SK-N-SH (cell line): ENCODE measurements around the gene ROBO4. TPM values are rescaled to one million over a fixed set of nuclear protein-coding genes. Genes with fewer than 3 reads are reported as not detected.

ENCODE experiments used
- CTCF ChIA-PET: fragments of 300-600, 350-600 bp; formaldehyde crosslinking; extraction: SDS; loops from one replicate; lab custom pipeline; 2021; lab: Yijun Ruan, JAX
- POLR2A ChIA-PET: fragments of 350-600 bp; sonication (Branson Sonifier 250); formaldehyde crosslinking; extraction: SDS; loops from one replicate; lab custom pipeline; 2020; ENCODE audit warnings: antibody characterized with exemption, inconsistent platforms; lab: Yijun Ruan, JAX
- DNase-seq: peaks from one replicate; pipeline ENCODE4 v3.0.0; 2012
- H2AFZ ChIP-seq: fragments of 200-600 bp; sonication (generic); 2 replicates; pipeline ENCODE4 v1.8.1; 2016; ENCODE audit warnings: antibody characterized with exemption, mild to moderate bottlenecking, low read depth
- H3F3A ChIP-seq: fragments of 200-600 bp; sonication (generic); replicated peaks from 2 replicates; pipeline ENCODE3; 2016; ENCODE audit warnings: antibody characterized with exemption, mild to moderate bottlenecking; ENCODE audit not compliant: insufficient read depth
- H3K27ac ChIP-seq, 2 experiments: fragments of 200-500 bp in 1 of 2; fragments of 200-600 bp in 1 of 2; sonication (Bioruptor generic) in 1 of 2; sonication (generic), shearing (Covaris generic) in 1 of 2; 2 replicates each; pipeline versions ENCODE4 v1.5.1 to v1.6.1; 2014 to 2016; ENCODE audit warnings: low read depth in 2 of 2, inconsistent platforms in 1 of 2, low read length in 1 of 2, mild to moderate bottlenecking in 1 of 2, mixed read lengths in 1 of 2
- H3K27me3 ChIP-seq: fragments of 200-600 bp; sonication (generic), shearing (Covaris generic); 2 replicates; pipeline ENCODE4 v1.6.1; 2016; ENCODE audit warnings: mixed run types; ENCODE audit not compliant: insufficient read depth
- H3K36me3 ChIP-seq, 2 experiments: fragments of 200-500 bp in 1 of 2; fragments of 200-600 bp in 1 of 2; sonication (Bioruptor generic) in 1 of 2; sonication (generic) in 1 of 2; replicated peaks in 1 of 2; 2 replicates each; pipeline versions ENCODE3 to v1.5.1; 2014 to 2016; ENCODE audit warnings: low read length in 1 of 2, mild to moderate bottlenecking in 1 of 2; ENCODE audit not compliant: insufficient read depth in 2 of 2, control insufficient read depth in 1 of 2
- H3K4me1 ChIP-seq, 2 experiments: fragments of 200-500 bp in 1 of 2; fragments of 200-600 bp in 1 of 2; sonication (Bioruptor generic) in 1 of 2; sonication (generic), shearing (Covaris generic) in 1 of 2; 2 replicates each; pipeline versions ENCODE4 v1.5.1 to v1.6.1; 2014 to 2016; ENCODE audit warnings: low read depth in 1 of 2, low read length in 1 of 2, mixed run types in 1 of 2; ENCODE audit not compliant: insufficient read depth in 2 of 2, control insufficient read depth in 1 of 2
- H3K4me2 ChIP-seq: fragments of 200-600 bp; sonication (generic), shearing (Covaris generic); 2 replicates; pipeline ENCODE4 v1.6.1; 2017; ENCODE audit warnings: mixed run types
- H3K4me3 ChIP-seq, 2 experiments: fragments of 200-500 bp in 1 of 2; fragments of 200-600 bp in 1 of 2; sonication (Bioruptor generic) in 1 of 2; sonication (generic), shearing (Covaris generic) in 1 of 2; 2 replicates each; pipeline versions ENCODE4 v1.5.1 to v1.8.1; 2014 to 2016; ENCODE audit warnings: low read depth in 2 of 2, inconsistent platforms in 1 of 2, low read length in 1 of 2, mild to moderate bottlenecking in 1 of 2, mixed read lengths in 1 of 2, moderate library complexity in 1 of 2
- H3K79me2 ChIP-seq: fragments of 200-600 bp; sonication (generic); 2 replicates; pipeline ENCODE4 v1.8.1; 2017; ENCODE audit warnings: mild to moderate bottlenecking; ENCODE audit not compliant: insufficient read depth
- H3K9ac ChIP-seq: fragments of 200-600 bp; sonication (generic); 2 replicates; pipeline ENCODE4 v1.6.1; 2017; ENCODE audit warnings: mixed run types
- H3K9me2 ChIP-seq: fragments of 200-600 bp; sonication (generic); 2 replicates; pipeline ENCODE4 v1.6.1; 2017; ENCODE audit warnings: mixed run types
- H3K9me3 ChIP-seq: fragments of 200-600 bp; sonication (generic); 2 replicates; pipeline ENCODE4 v1.6.1; 2017; ENCODE audit warnings: mixed run types, mild to moderate bottlenecking, moderate library complexity
- H4K20me1 ChIP-seq: fragments of 200-600 bp; sonication (generic); 2 replicates; pipeline ENCODE4 v1.6.1; 2017; ENCODE audit warnings: mild to moderate bottlenecking, mixed run types; ENCODE audit not compliant: insufficient read depth
- EP300 ChIP-seq, 2 experiments: IDR thresholded peaks; 2 replicates each; pipeline versions ENCODE4 v1.4.0 to v1.6.1; 2012; ENCODE audit warnings: borderline replicate concordance in 1 of 2, low read depth in 1 of 2, low read length in 1 of 2
- FOXM1 ChIP-seq: IDR thresholded peaks from 2 replicates; pipeline ENCODE4 v1.4.0; 2012; ENCODE audit warnings: low read depth, mild to moderate bottlenecking
- NFIC ChIP-seq: IDR thresholded peaks from 2 replicates; pipeline ENCODE4 v1.4.0; 2012; ENCODE audit warnings: borderline replicate concordance
- RAD21 ChIP-seq: IDR thresholded peaks from 2 replicates; pipeline ENCODE4 v1.6.1; 2012; ENCODE audit warnings: mild to moderate bottlenecking, low read length
- RFX5 ChIP-seq: IDR thresholded peaks from 2 replicates; pipeline ENCODE4 v1.6.1; 2012; ENCODE audit warnings: mild to moderate bottlenecking, improper control_type of control experiment, low read length
- RXRA ChIP-seq: IDR thresholded peaks from 2 replicates; pipeline ENCODE4 v1.4.0; 2012; ENCODE audit warnings: low read depth, mild to moderate bottlenecking, borderline replicate concordance
- SIN3A ChIP-seq: IDR thresholded peaks from 2 replicates; pipeline ENCODE4 v1.6.1; 2012; ENCODE audit warnings: low read depth, mild to moderate bottlenecking, low read length, moderate library complexity, borderline replicate concordance
- TAF1 ChIP-seq: IDR thresholded peaks from 2 replicates; pipeline ENCODE4 v1.6.1; 2012; ENCODE audit warnings: low read depth, mild to moderate bottlenecking, low read length, moderate library complexity, borderline replicate concordance
- TCF12 ChIP-seq: IDR thresholded peaks from 2 replicates; pipeline ENCODE4 v1.4.0; 2012
- WGBS: methylation state at CpG from one replicate; pipeline ENCODE4 v1.1.6; 2017; ENCODE audit warnings: low lambda C conversion rate; 5-methylcytosine and 5-hydroxymethylcytosine counted together
- polyA plus RNA-seq, 3 experiments: library from polyadenylated mRNA; depleted of rRNA; stranded (reverse); fragments of >200 nt; gene quantifications; 2 replicates each; pipeline ENCODE4 v1.2.3, GENCODE V29; 2012
- TF ChIP-seq, protein P1 (sequence below): fragments of 200-600 bp; sonication (generic); IDR thresholded peaks from 2 replicates; pipeline ENCODE4 v1.6.1; 2017; ENCODE audit warnings: antibody characterized with exemption, mild to moderate bottlenecking, moderate library complexity
- TF ChIP-seq, protein P2 (sequence below): IDR thresholded peaks from 2 replicates; pipeline ENCODE4 v1.6.1; 2012; ENCODE audit warnings: mild to moderate bottlenecking, low read depth, low read length, moderate library complexity
- TF ChIP-seq, protein P3 (sequence below): IDR thresholded peaks from 2 replicates; pipeline ENCODE4; 2012
- TF ChIP-seq, protein P4 (sequence below): fragments of 150-350 bp; IDR thresholded peaks from 2 replicates; pipeline ENCODE4 v1.6.1; 2017; ENCODE audit warnings: antibody characterized with exemption, low read length, low read depth, borderline replicate concordance
- TF ChIP-seq, protein P5 (sequence below): IDR thresholded peaks from 2 replicates; pipeline ENCODE4 v1.4.0; 2012; ENCODE audit warnings: low read depth

Gene ROBO4
- polyA plus RNA-seq, 1 of the 3 experiments (the other 2 are of a cell fraction): 0.95 TPM

DNA sequence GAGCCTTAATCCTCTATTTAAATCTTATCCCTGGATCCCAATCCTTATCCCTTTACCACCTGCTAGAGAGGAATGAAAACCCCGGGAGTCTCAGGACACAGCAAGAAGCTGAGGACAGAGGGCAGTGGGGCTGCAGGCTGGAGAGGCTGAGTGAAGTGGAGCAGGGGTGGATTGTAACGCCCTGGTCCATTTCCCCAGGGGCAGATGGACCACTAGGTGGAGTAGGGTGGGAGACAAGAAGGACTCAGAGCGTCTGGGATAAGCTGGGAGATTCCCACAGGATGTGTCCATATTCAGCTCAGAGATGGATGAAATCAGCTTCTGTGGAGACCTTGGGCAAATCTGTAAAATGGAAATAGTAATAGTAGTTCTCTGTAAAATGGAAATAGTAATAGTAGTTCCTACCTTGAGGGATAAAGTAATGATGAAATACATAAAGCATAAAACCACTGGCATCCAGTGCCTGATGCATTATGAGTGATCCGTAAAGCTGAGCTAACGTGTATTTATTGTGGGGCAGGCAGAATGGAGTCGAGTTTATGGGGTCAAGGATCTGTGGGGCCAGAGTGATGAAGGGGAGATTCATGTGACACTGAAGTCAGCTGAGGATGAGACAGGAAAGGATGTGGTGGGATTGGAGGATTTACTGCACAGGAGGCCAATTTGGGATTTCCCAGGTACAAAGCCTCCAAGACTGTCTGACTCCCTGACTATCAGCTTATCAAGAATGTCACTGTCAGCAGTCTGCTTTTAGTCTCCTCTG lies 1.9 kb upstream of the ROBO4 start:
- CTCF ChIA-PET: interaction anchor here (1.0 to 1.5 kb wide), 4 partner anchors 18 to 63 kb away, joined by 3 to 4 read pairs (median 4); no protein-coding TSS in a partner anchor
- H2AFZ ChIP-seq: peak overlapping the region; percentile 64
- TF ChIP-seq, protein P1, sequence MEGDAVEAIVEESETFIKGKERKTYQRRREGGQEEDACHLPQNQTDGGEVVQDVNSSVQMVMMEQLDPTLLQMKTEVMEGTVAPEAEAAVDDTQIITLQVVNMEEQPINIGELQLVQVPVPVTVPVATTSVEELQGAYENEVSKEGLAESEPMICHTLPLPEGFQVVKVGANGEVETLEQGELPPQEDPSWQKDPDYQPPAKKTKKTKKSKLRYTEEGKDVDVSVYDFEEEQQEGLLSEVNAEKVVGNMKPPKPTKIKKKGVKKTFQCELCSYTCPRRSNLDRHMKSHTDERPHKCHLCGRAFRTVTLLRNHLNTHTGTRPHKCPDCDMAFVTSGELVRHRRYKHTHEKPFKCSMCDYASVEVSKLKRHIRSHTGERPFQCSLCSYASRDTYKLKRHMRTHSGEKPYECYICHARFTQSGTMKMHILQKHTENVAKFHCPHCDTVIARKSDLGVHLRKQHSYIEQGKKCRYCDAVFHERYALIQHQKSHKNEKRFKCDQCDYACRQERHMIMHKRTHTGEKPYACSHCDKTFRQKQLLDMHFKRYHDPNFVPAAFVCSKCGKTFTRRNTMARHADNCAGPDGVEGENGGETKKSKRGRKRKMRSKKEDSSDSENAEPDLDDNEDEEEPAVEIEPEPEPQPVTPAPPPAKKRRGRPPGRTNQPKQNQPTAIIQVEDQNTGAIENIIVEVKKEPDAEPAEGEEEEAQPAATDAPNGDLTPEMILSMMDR: peak; percentile 34; the same call in 1 of the 2 replicates
- TF ChIP-seq RFX5: no peak
- TF ChIP-seq, all 33 proteins: peak for 1
- Histone ChIP-seq H3K4me3 (no peak overlapping the region), H3K4me2 (peak overlapping the region; percentile 56), H3K4me1 (peaks cover 4 to 34% of the 10 kb centered on the region in 2 experiments; a peak in 3 of 4 replicates), H3K27ac (peak overlapping the region; percentile 78 to 96; a peak in 3 of 4 replicates), H3K9me3 (no peaks in the 10 kb centered on the region), H3K27me3 (no peaks in the 10 kb centered on the region), H3K9me2 (no peaks in the 10 kb centered on the region), H3K36me3 (no peaks in the 10 kb centered on the region), H3K79me2 (no peaks in the 10 kb centered on the region), H4K20me1 (no peaks in the 10 kb centered on the region), H3K9ac (peak overlapping the region; percentile 64), H3F3A (peaks cover 37% of the 10 kb centered on the region)
- WGBS: 62% methylated on average over 6 of the region's 6 CpGs
- POLR2A ChIA-PET: no interaction called here
- DNase-seq: peak; percentile 29

DNA sequence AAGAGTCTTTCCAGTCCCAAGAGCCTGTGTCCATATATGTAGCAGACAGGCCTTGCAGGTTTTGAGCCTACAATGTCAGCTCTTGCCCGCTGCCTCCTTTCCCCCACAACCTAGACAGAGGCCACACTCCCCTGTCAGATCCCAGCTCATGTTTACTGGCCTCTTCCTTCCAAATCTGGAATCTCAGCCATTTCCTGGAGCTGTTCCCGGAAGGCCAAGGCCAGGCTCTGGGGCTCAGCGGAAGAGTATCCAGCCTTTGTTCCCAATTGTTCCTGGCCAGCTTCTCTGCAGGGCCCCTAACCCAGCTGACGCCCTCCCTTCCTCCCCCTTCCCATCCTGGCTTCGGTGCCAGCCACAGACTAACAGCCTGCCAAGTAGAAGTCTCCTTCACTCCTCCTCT lies 1.0 kb upstream of the ROBO4 start:
- no peaks in the 10 kb centered on the region for H3K27me3 ChIP-seq
- peak overlapping the region; percentile 64 for H3K9ac ChIP-seq
- H3K79me2 ChIP-seq: no peaks in the 10 kb centered on the region
- 34% methylated on average over 5 of the region's 5 CpGs for WGBS
- H3K9me2 ChIP-seq: no peaks in the 10 kb centered on the region
- no peaks in the 10 kb centered on the region for H3K36me3 ChIP-seq
- H3F3A ChIP-seq: peaks cover 37% of the 10 kb centered on the region
- peak; percentile 20 for DNase-seq
- peak overlapping the region; percentile 56 for H3K4me2 ChIP-seq
- H2AFZ ChIP-seq: peak overlapping the region; percentile 64
- H4K20me1 ChIP-seq: no peaks in the 10 kb centered on the region
- no peak overlapping the region for H3K4me3 ChIP-seq
- POLR2A ChIA-PET: no interaction called here
- CTCF ChIA-PET: interaction anchor here (1.0 to 1.5 kb wide), 4 partner anchors 17 to 507 kb away, joined by 3 to 4 read pairs (median 4); no protein-coding TSS in a partner anchor
- H3K9me3 ChIP-seq: no peaks in the 10 kb centered on the region
- H3K27ac ChIP-seq: peak overlapping the region; percentile 78 to 96
- peaks cover 4 to 34% of the 10 kb centered on the region in 2 experiments; a peak in 3 of 4 replicates for H3K4me1 ChIP-seq
- TF ChIP-seq, protein P2, sequence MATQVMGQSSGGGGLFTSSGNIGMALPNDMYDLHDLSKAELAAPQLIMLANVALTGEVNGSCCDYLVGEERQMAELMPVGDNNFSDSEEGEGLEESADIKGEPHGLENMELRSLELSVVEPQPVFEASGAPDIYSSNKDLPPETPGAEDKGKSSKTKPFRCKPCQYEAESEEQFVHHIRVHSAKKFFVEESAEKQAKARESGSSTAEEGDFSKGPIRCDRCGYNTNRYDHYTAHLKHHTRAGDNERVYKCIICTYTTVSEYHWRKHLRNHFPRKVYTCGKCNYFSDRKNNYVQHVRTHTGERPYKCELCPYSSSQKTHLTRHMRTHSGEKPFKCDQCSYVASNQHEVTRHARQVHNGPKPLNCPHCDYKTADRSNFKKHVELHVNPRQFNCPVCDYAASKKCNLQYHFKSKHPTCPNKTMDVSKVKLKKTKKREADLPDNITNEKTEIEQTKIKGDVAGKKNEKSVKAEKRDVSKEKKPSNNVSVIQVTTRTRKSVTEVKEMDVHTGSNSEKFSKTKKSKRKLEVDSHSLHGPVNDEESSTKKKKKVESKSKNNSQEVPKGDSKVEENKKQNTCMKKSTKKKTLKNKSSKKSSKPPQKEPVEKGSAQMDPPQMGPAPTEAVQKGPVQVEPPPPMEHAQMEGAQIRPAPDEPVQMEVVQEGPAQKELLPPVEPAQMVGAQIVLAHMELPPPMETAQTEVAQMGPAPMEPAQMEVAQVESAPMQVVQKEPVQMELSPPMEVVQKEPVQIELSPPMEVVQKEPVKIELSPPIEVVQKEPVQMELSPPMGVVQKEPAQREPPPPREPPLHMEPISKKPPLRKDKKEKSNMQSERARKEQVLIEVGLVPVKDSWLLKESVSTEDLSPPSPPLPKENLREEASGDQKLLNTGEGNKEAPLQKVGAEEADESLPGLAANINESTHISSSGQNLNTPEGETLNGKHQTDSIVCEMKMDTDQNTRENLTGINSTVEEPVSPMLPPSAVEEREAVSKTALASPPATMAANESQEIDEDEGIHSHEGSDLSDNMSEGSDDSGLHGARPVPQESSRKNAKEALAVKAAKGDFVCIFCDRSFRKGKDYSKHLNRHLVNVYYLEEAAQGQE: peak; percentile 44; the same call in 1 of the 2 replicates
- TF ChIP-seq, protein P1: no peak
- TF ChIP-seq, protein P3, sequence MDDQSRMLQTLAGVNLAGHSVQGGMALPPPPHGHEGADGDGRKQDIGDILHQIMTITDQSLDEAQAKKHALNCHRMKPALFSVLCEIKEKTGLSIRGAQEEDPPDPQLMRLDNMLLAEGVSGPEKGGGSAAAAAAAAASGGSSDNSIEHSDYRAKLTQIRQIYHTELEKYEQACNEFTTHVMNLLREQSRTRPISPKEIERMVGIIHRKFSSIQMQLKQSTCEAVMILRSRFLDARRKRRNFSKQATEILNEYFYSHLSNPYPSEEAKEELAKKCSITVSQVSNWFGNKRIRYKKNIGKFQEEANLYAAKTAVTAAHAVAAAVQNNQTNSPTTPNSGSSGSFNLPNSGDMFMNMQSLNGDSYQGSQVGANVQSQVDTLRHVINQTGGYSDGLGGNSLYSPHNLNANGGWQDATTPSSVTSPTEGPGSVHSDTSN: peak; percentile 51
- 0 out of 2 replicates have a peak, but pooled peaks have one; percentile 42 for TF ChIP-seq FOXM1
- peak; percentile 3 for TF ChIP-seq TCF12
- TF ChIP-seq, protein P4, sequence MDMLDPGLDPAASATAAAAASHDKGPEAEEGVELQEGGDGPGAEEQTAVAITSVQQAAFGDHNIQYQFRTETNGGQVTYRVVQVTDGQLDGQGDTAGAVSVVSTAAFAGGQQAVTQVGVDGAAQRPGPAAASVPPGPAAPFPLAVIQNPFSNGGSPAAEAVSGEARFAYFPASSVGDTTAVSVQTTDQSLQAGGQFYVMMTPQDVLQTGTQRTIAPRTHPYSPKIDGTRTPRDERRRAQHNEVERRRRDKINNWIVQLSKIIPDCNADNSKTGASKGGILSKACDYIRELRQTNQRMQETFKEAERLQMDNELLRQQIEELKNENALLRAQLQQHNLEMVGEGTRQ: no peak
- no peak for TF ChIP-seq TAF1
- peak in 1 of 2 experiments; percentile 33; a peak in 1 of 4 replicates for TF ChIP-seq EP300 (IDR thresholded peaks at IDR 0.05; ENCODE audit: borderline replicate concordance in 1 of 2, low read depth in 1 of 2, low read length in 1 of 2)
- TF ChIP-seq RAD21: no peak
- TF ChIP-seq RXRA: 0 out of 2 replicates have a peak, but pooled peaks have one; percentile 18
- TF ChIP-seq, protein P5, sequence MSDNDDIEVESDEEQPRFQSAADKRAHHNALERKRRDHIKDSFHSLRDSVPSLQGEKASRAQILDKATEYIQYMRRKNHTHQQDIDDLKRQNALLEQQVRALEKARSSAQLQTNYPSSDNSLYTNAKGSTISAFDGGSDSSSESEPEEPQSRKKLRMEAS: peak; percentile 24
- TF ChIP-seq SIN3A: peak; percentile 16; the same call in 1 of the 2 replicates
- TF ChIP-seq NFIC: peak; percentile 89
